PFSK-1 (cell line): ENCODE measurements around the gene ARMC6.

Experiments
- POLR2AphosphoS5 ChIP-seq: IDR thresholded peaks from 2 replicates; pipeline ENCODE4 v1.6.1; 2012; ENCODE audit warnings: low read depth, mild to moderate bottlenecking, control low read depth, low read length, moderate library complexity
- TAF1 ChIP-seq: IDR thresholded peaks from 2 replicates; pipeline ENCODE4 v1.6.1; 2012; ENCODE audit warnings: low read length, control low read depth, borderline replicate concordance; ENCODE audit not compliant: insufficient read depth
- TF ChIP-seq, protein P1 (sequence below), 2 experiments: IDR thresholded peaks; 2 replicates each; pipeline versions ENCODE4 v1.6.1 to v1.8.0; 2011 to 2012; ENCODE audit warnings: low read depth in 2 of 2, low read length in 2 of 2, control low read depth in 1 of 2, inconsistent platforms in 1 of 2, mild to moderate bottlenecking in 1 of 2, moderate library complexity in 1 of 2; ENCODE audit not compliant: insufficient read depth in 1 of 2

DNA sequence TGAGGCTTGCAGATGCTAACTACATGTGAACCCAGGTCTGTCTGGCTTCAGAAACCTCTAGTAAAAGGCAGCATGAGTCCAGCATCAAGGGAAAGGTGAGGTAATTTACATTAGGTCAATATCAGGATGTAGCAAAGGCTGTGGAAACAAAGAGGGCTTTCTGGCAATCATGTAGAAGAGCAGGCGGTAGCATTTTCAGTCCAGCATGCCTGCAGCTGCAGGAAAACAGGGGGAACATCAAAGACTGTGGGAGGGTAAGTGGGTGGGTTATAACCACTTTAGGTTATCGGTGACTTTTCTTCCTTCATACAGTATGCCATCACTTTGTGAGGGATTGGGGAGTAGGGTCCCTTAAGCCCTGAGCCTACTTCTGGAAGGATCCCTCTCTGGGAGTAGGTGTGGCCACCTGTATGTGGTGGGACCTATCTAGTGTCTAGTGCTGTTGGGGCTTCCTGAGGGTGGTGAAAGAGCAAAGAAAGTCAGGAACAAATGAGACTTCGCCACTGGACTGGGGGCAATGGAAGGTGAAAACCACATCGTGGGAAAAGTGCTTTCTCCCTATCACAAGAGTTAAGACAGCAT lies 10.9 kb upstream of the ARMC6 start:
- TF ChIP-seq, protein P1, sequence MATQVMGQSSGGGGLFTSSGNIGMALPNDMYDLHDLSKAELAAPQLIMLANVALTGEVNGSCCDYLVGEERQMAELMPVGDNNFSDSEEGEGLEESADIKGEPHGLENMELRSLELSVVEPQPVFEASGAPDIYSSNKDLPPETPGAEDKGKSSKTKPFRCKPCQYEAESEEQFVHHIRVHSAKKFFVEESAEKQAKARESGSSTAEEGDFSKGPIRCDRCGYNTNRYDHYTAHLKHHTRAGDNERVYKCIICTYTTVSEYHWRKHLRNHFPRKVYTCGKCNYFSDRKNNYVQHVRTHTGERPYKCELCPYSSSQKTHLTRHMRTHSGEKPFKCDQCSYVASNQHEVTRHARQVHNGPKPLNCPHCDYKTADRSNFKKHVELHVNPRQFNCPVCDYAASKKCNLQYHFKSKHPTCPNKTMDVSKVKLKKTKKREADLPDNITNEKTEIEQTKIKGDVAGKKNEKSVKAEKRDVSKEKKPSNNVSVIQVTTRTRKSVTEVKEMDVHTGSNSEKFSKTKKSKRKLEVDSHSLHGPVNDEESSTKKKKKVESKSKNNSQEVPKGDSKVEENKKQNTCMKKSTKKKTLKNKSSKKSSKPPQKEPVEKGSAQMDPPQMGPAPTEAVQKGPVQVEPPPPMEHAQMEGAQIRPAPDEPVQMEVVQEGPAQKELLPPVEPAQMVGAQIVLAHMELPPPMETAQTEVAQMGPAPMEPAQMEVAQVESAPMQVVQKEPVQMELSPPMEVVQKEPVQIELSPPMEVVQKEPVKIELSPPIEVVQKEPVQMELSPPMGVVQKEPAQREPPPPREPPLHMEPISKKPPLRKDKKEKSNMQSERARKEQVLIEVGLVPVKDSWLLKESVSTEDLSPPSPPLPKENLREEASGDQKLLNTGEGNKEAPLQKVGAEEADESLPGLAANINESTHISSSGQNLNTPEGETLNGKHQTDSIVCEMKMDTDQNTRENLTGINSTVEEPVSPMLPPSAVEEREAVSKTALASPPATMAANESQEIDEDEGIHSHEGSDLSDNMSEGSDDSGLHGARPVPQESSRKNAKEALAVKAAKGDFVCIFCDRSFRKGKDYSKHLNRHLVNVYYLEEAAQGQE (IDR thresholded peaks at IDR 0.05; ENCODE audit: insufficient read depth in 1 of 2, low read depth in 2 of 2, low read length in 2 of 2), result no peak
- TF ChIP-seq POLR2AphosphoS5 (no peak), TAF1 (no peak)
